Epithelial cell of proximal tubule (primary cell): ENCODE data around the gene MITF. TPM values are rescaled to one million over a fixed set of nuclear protein-coding genes. Genes with fewer than 3 reads are reported as not detected.

Source experiments
- DNase-seq: peaks from one replicate; pipeline ENCODE4 v3.0.0-alpha.2; 2011; ENCODE audit warnings: low read depth
- H3K4me3 ChIP-seq: 2 replicates; pipeline ENCODE4 v1.5.1; 2011; ENCODE audit warnings: low read depth, mild to moderate bottlenecking, low read length
- total RNA-seq: library from RNA; depleted of rRNA; stranded (reverse); fragments of >200 nt; gene quantifications from 2 replicates; pipeline ENCODE4 v1.2.3, GENCODE V29; 2015
- TF ChIP-seq, protein P1 (sequence below): conservative IDR thresholded peaks from 2 replicates; pipeline ENCODE4 v1.5.1; 2012; ENCODE audit warnings: low read depth, mild to moderate bottlenecking, low read length

Gene MITF
- total RNA-seq, 1 donor from 2014 or later = 59.7 TPM

DNA sequence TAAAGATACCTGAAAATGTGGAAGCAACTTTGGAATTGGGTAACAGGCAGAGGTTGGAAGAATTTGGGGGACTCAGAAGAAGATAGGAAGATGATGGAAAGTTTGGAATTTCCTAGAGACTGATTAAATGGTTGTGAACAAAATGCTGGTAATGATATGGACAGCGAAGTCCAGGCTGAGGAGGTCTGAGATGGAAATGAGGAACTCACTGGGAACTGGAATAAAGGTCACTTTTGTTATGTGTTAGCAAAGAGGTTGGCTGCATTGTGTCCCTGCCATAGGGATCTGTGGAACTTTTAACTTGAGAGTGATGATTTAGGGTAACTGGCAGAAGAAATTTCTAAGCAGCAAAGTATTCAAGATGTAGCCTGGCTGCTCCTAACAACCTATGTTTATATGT lies 13.0 kb downstream of the MITF start:
- TF ChIP-seq, protein P1, sequence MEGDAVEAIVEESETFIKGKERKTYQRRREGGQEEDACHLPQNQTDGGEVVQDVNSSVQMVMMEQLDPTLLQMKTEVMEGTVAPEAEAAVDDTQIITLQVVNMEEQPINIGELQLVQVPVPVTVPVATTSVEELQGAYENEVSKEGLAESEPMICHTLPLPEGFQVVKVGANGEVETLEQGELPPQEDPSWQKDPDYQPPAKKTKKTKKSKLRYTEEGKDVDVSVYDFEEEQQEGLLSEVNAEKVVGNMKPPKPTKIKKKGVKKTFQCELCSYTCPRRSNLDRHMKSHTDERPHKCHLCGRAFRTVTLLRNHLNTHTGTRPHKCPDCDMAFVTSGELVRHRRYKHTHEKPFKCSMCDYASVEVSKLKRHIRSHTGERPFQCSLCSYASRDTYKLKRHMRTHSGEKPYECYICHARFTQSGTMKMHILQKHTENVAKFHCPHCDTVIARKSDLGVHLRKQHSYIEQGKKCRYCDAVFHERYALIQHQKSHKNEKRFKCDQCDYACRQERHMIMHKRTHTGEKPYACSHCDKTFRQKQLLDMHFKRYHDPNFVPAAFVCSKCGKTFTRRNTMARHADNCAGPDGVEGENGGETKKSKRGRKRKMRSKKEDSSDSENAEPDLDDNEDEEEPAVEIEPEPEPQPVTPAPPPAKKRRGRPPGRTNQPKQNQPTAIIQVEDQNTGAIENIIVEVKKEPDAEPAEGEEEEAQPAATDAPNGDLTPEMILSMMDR = no peak
- no peak overlapping the region for H3K4me3 ChIP-seq
- no peak for DNase-seq

DNA sequence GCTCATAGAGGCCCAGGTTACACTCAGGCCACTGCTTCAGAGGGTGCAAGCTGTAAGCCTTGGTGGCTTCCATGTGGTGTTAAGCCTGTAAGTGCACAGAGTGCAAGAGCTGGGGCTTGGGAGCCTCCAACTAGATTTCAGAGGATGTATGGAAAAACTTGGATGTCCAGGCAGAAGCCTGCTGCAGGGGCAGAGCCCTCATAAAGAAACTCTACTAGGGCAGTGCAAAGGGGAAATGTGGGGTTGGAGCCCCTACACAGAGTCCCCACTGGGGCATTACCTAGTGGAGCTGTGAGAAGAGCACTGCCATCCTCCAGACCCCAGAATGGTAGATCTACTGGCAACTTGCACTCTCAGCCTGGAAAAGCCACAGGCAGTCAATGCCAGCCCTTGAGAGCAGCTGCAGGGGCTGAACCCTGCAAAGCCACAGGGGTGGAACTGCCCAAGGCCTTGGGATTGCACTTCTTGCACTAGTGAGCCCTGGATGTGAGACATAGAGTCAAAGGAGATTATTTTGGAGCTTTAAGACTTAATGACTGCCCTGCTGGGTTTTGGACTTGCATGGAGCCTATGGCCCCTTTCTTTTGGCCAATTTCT lies 14.0 kb downstream of the MITF start:
- no peak for DNase-seq
- TF ChIP-seq, protein P1 = no peak
- H3K4me3 ChIP-seq = no peak overlapping the region

DNA sequence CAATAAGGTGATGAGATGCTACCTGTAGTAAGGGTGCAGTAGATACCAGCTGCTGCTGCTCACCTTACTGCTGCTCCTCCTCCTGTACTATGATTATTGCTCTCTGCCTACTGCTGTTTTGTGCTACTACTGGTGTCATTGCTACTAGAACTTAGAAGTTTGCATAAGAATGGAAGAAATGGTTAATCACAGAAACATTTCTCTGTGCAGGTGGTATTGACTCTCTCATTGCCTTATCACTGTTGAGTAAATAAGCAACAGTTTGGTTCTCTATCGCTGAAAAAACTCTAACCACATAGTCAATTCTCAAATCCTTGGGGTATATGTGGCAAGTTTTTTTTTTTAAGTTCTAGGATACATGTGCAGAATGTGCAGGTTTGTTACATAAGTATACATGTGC lies 16.5 kb downstream of the MITF start:
- TF ChIP-seq, protein P1 = no peak
- DNase-seq = no peak
- H3K4me3 ChIP-seq = no peak overlapping the region

DNA sequence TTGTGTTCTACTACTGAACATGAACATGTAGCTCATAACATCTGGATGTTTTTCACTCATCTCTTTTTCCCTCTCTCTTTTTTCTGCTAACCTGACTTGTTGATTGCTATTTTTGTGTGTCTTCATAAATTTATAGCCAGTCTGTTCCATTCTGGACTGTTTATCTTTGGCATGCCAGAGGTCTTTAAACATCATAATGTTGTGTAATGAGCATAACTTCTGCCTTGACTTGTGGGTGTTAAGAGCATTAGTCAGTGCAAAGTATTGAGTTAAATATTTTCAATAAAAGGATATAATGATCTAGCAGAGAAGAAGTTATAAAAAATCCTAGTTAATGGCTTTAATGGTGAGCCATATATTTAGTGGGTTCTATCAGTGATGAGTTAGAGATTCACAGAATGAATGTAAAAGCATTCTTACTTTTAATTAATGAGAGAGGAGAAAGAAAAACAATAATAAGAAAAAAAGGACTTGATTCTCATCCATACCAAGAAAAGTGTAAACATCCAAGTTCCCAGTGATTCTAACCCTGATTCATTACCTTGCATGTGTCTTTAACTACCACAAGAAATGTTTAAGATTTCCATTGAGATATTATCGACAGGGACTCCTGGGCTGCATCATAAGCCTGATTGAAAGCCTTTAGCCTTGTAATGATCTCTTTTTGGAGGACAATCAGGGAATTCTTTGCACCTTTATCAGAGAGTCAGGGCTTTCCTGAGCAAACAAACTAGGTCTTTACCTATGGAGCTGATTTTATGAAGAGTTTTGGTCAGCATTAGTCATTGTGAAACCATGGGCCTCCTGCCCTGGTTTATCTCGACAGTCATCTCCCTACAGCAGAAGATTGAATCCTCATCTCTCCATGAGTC lies 22.9 kb downstream of the MITF start:
- no peak for DNase-seq
- TF ChIP-seq, protein P1 = no peak
- H3K4me3 ChIP-seq = no peak overlapping the region

DNA sequence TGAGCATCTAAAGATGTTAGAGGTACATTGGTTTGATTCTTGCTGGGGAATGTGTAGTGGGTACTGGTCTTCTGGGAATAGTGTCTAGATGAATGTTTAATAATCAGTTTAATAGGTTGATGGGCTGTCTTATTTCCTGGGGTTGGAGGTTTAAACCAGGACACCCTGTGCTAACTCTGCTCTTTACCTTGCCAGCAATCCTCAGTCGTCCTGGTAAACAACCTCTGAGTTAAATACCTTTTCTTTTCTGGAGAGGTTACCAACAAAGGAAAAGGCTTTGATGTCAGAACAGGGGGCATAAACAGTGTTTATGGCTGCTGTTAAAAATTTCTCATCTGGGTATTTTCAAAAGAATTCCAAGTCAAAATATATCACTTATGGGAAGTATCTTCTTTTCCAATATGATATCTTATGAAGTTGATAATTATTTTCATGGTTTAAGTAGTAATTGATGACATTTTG lies 23.5 kb downstream of the MITF start:
- H3K4me3 ChIP-seq = peak overlapping the region; percentile 60
- TF ChIP-seq, protein P1 = no peak
- DNase-seq = no peak

DNA sequence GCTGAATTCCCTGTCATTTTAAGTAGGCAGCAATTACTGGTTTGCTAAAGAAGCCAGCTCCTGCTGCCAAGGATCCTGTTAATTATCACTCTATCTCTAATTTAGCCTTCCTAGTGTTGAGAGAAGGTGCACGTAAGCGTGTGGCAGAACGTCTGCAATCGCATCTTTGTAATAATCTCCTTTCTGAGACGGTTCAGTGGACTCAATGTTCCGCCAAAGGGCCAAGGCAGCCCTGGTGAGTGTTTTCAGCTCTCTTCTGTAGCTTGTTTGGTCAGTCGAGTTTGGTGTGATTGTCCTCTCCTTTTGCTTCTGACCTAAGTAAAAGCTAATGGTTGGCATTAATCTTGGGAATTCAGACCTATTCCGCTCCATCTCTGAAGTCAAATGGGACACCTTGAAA lies 24.2 kb downstream of the MITF start:
- H3K4me3 ChIP-seq = peak overlapping the region; percentile 60
- DNase-seq = no peak
- TF ChIP-seq, protein P1 = no peak
